ENCODE measurements around the gene CILP2.

Gene CILP2

DNA sequence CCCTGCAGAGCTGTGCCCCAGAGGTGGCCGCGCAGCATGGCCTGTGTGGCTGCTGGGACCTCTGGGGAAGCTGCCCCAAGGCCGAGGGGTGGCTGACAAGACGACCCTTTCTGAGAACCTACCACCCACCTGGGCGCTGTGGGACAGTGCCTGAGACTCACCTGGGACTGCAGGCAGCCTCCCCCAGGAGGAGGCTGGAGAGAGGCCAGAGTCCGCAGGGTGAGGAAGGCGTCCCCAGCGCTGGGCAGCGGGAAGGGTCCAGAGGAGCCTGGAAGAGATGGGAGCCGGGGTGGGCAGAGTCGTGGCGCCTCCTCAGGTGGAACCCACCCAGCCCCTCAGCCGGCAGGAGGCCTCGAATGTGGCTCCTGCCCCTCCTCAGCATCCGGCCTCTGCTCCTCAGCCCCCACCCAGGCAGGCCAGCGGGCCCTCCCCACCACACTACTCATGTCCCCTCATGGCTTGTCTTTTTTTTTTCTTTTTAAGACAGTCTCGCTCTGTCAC lies 25.3 kb downstream of the CILP2 start:
- DNase-seq (ENCODE audit: low read depth in 2 of 2): no peak

DNA sequence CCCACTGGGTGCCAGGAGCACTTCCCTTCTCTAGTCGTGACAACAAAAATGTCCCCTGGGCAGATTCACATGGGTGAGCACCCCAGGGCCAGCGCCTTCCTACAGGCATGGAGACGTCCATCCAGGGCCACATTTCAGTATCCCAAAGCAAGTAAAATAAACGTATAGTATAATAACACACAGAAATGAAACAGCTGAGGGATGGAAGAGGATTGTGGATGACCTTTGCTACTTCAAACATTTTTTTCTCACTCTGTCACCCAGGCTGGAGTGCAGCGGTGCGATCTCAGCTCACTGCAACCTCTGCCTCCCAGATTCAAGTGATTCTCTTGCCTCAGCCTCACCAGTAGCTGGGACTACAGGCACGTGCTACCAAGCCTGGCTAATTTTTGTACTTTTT lies 28.2 kb downstream of the CILP2 start:
- DNase-seq (ENCODE audit: low read depth in 2 of 2): no peak

DNA sequence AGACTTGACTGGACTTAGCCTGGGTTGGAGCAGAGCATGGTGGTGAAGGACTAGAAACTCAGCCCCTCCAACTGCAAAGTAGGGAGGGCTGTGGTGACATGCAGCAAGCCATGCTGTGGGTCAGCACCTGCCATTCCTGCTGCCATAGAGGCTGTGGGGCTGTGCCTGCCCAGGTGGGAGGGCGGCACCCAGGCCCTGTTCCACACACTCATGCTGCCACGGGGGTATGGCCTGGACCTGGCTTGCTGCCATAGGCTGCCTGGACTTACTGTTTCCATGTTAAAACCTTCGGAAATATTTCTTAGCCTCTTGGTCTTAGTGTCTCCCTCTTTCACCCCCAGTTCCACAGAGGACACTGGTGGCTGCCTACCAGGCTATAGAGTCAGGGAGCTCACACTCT lies 29.3 kb downstream of the CILP2 start:
- DNase-seq (ENCODE audit: low read depth in 2 of 2): no peak

DNA sequence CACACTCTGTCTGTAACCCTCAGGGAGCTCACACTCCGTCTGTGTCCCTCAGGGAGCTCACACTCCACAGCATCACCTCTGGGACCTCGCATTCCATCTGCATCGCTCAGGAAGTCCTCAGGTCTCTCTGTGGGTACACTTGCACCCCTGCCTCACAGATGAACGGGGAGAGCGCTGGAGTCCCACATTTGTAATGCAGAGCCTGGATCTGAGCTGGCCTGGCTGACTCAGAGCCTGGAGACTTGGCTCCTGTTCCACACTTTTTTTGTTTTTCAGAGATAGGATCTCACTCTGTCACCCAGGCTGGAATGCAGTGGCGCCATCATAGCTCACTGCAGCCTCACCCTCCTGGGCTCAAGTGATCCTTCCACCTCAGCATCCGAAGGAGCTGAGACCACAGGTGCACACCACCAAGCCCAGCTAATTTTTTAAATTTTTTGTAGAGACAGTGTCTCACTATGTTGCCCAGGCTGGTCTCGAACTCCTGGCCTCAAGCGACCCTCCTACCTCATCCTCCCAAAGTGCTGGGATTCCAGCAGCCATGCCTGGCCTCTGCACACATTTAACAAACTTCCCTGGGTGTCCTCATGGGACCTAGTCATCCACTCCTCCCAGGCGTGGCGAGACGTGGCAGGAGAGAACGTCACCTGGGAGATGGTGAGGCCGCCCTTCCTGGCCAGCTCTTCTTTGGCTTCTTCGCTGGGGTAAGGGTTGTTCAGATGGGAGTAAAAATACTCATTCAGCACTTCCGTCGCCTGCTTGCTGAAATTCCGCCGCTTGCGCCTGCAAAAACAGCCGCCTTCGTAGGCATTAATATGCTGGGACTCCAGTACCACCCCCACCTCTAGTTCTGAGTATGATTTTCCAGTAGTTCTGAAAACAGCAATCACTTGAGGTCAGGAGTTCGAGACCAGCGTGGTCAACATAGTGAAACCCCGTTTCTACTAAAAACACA lies 31.0 kb downstream of the CILP2 start:
- DNase-seq (ENCODE audit: low read depth in 2 of 2): no peak

DNA sequence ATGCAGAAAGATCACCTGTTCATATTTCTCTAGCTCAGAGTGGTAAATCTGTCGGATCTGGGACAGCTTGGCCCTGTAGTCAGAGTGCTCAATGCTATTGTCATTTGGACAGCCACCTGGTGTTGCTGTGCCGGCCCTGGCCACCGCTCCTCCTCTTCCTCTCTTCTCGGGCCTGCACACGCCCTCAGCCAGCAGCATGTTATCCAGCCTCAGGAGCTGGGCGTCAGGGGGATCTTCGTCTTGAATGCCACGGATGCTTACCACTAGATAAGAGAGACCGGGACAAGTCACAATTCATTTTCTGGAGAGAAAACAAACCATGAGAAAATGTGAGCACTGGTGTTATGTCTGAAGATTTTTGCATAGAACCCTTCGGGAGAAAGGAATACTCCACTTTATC lies 32.5 kb downstream of the CILP2 start:
- no peak for DNase-seq (ENCODE audit: low read depth in 2 of 2)

DNA sequence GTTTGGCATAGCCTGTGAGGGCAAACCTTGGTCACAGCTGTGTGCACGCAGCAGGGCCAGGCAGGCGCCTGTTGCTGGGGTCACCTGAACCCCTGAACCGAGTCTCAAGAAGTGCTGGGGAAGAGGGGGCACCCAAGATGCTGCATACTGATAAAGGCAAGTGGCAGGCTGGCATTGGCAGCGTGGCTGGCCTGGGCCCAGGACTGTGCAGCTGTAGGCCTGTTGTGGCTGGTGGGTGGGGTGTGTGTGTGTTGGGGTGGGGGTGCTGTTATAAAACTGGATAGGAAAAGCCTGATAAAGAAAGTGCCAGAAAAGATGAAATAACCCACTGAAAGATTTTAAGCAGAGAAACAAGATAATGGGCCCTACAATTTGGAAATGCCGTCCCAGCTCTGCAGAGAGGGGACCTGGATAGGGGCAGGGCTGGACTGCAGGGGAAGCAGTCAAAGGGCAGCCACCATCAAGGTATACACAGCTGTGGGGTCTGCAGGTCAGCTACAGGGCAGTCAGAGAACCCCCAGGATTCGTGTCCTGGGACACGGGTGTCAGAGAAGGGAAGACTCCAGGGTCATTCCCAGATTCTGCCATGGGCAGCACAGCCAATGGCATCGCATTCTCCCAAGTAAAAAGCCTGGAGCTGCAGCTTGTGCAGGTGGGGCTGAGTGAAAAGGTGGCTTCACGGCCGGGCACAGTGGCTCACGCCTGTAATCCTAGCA lies 33.2 kb downstream of the CILP2 start:
- DNase-seq (ENCODE audit: low read depth in 2 of 2): no peak

DNA sequence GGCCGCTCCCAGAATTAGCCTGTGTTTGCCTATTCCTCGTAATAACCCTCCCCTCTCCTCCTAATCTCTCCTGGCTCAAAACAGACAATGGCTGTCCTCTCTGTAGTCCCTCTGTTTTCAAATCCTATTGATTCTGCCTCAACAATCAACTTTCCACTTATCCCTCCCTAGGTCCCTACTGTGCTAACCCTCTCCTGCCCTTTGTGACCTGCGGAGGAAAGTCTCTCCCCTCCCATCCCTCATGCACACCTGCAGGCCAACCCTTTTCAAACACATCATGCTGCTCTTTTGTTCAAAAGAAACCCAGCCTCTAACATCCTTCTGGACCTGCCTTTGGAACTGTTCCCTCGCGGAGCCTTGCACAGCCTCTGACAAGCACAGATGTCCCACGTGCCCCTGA lies 37.3 kb downstream of the CILP2 start:
- DNase-seq (ENCODE audit: low read depth in 2 of 2): no peak

DNA sequence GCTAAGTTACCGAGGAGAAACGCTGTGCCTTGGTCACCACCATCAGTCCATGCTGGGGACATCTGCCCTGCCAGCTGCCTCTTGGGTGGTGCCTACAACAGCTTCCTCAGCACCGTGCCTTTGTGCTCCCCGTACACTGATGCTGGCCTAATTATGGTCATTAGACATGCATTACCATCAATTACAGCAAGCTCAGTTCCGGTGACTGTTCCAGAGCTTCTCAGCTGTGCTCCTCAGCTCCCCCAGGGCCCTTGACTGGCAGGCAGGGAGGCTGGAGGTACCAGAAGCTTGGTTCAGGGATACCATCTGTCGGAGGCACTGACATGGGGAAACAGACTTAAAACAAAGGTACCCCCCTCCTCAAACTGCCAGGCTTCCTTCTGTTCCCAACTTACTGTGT lies 40.2 kb downstream of the CILP2 start:
- no peak for DNase-seq (ENCODE audit: low read depth in 2 of 2)

DNA sequence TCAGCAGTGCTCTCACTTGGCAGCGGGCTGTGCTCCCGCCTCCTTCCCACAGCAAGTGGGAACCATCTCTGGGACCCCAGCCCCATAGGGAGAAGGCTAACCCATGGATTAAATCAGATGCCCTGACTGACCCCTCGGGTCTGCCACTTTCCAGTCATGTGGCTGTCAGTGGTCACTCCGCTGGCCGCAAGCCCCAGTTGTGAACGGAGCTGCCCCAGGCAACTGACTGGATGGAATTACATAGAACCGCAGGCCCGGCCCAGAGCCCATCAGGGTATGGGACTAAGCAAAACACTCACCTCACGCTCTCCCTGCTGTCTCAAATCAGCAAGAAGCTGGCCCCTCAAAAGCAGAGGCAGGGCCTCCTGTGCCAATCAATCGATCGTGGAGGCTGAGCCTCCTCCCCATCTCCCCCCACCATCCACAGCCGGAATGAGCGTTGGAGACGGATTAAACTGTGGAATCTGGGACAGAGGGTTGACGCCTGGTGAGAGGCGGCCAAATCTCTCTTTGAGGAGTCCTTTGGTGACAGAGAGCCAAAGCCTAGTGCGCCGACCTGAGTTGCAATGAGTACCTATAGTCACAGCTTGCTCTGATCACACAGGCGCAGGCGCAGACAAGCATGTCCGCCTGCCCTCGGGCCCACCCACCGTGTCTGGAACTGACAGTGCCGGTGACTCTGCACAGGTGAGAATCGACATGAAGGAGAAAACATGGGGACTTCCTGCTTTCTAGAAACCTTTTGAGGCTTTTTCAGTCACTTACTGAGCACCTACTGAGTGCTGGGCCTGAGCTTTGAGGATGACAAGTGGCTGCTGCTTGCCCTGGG lies 41.7 kb downstream of the CILP2 start:
- DNase-seq (ENCODE audit: low read depth in 2 of 2): no peak

DNA sequence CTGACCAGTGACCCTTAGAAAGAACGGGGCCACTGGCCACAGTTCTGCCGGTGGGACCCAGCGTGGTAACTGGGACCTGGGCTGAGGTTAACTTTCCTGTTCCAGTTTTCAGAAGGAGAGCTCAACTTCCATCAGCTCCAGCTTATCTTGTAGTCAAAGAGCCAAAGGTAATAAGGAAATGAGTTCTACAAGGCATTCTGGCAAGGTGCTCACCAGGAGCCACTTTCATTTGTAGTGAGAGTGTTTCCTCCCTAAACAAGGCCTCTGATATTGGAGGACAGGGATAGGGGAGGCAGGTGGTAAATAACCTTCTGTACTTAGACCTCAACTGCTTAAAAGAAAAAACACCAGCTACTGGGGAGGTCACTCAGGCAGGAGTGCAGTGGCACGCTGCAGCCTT lies 42.4 kb downstream of the CILP2 start:
- no peak for DNase-seq (ENCODE audit: low read depth in 2 of 2)

DNA sequence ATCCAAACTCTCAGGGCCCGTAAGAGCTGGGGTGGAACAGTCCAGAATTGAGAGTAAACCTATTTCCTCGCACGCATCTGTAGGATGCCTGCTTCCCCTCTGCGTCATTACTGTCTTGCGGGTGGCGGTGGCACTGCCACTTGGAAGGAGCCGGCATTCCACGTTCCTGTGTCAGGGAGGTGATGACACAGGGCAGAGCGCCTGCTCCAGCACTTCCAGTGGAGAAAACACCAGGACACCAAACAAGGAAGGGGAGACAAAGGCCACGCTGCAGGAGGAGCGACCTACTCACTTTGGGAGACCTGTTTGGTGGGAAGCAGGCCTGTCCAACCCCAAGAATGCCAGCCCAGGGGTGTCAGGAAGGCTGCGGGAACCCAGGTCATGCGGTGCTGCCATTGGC lies 43.3 kb downstream of the CILP2 start:
- DNase-seq (ENCODE audit: low read depth in 2 of 2): no peak

DNA sequence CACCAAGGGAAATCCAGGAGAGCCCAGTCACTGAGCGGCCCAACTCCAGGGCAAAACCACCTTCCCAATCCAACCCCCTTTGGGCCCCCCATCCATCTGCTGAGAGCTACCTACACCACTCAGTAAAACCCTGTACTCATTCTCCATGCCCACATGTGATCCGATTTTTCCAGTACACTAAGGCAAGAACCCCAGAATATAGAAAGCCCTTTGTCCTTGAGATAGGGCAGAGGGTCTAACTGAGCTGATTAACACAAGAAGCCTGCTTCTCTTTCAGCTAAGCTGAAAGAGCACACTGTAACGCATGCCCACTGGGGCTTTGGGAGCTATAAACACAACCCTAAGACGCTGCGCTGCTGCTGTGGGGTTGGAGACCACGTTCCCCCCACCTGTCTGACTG lies 44.4 kb downstream of the CILP2 start:
- DNase-seq (ENCODE audit: low read depth in 2 of 2): no peak

DNA sequence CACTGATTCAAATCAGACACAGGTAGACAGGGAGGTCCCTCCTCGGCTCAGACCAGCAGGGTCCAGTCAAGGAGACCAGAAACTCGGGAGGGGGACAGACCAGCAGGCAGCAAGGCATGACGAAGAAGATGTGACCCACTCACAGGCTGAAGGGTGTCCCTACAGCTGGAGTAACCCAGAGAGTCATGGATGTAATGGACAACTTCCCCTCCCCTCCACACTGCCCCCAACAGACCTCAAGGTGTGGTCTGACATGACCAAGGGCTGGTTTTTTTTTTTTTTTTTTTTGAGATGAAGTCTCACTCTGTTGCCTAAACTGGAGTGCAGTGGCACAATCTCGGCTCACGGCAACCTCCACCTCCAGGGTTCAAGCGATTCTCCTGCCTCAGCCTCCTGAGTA lies 46.3 kb downstream of the CILP2 start:
- DNase-seq (ENCODE audit: low read depth in 2 of 2): no peak

DNA sequence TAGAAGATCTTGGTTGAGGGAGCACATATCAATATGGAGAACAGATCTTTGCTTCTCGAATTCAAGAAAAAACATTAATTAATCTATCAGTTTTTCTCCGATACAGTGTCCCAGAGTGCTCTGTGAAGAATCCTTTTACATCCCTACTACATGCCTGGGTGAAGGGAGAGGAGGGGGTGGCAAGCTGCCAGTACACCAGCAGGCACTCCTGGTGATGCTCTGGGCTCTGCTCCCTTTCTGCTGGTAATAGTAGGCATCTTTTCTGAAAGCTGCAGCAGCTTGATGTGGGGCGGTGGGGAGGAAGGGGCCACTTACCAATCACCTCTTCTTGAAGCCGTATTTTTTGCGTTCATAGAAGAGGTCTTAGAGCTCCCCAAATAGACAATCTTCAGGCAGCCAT lies 49.7 kb downstream of the CILP2 start:
- no peak for DNase-seq (ENCODE audit: low read depth in 2 of 2)

DNA sequence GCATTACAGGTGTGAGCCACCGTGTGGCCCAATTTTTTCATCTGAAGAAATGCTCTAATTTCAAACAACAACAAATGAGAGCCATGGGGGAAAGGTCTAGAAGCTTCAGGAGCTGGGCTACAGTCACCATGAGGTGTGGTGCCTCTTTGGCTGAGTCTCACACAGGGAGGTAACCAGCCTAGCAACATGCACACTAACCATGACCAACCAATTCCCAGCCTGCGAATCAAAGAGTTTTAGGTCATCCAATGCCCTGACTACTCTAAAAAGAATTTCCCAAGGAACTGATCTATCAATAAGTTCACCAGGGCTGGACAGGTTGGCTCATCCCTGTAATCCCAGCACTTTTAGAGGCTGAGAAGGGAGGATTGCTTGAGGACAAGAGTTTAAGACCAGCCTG lies 50.5 kb downstream of the CILP2 start:
- no peak for DNase-seq (ENCODE audit: low read depth in 2 of 2)

DNA sequence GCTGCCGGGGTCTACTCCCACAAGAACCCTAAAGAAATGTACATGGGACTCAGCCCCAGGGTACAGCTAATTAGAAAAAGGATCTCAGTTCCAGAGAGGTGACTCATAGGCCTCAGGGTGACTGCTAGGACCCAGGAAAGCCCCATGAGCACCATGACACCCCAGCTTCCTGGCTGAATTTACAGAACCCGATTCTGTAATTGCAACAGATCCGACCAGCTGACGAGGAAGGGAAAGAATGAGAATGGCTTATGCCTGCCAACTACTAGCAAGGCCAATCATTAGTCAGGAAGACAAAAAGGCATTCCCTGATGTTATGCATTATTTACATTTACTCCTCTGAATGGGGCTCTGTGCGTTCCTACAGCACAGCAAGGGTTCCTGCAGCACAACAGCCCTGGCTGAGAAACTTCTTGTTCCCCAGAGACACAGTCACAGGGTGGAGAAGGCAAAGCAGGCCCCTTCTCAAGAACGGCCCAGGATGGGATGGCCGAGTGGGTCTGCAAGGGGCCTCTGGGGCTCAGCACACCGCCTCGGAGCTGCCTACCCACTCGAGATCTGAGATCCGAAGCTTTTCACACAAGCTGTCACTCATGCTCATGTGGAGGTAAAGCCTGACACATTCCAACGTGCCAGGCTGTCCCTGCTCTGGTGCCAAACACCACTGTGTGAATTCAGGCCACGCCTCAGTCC lies 53.2 kb downstream of the CILP2 start:
- peak; percentile 26 to 34 for DNase-seq (ENCODE audit: low read depth in 2 of 2)

DNA sequence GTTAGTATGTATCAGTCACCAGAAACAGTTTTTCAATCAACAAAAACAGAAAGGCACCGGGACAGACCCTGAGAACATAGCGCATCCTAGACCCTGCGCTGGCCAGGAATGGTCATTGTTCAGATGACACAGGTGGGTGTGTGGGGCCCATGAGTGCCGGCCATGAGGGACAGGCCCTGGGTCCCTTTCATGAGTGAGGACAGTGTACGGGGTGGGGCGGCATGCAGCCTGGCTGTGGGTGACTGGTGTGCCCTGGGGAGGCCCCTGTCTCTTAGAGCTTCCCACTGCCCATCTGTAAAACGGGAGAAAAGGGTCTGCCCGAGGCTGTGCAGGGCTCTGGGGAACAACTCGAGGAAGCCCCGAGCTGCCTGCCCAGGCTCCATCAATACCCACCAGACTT lies 54.6 kb downstream of the CILP2 start:
- DNase-seq (ENCODE audit: low read depth in 2 of 2): no peak

DNA sequence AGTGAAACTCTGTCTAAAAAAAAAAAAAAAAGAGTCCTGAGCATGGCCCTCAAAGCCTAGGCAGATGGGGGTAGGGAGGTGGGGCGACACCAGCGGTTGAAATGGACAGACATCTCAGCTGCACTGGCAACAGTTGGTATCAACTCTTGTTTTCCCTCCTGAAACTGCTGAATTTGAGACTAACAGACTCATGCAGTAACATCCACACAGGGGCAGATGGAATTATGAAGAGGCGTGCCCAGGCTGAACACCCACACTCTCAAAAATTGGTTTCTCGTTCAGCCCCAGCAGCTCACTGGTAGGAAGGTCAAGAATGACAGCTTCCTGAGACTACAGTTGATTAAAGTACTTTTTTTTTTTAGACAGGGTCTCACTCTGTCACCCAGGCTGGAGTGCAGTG lies 56.3 kb downstream of the CILP2 start:
- no peak for DNase-seq (ENCODE audit: low read depth in 2 of 2)

DNA sequence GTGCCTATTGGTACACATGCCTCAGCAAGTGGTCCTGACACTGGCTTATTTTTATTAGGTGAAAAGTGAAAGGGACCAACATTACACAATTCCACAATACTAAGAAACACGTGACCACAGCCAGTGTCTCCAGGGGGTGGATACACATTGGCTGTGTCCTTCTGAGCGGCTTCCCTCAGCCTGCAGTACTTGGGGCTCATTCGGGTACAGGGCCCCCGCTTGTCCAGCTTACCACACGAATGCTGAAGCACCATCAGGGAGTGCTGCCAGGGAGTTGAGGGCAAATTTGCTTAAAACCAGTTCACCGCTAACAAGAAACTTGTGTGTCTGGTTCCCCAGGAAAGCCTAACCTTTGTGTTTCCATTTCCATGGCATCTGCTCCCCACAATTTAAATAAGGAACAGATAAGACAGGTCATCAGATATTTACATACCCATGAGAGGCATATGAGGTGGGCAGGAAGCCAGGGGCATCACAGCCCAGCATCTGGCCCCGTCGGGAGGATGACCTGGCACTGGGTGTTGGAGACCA lies 57.2 kb downstream of the CILP2 start:
- no peak for DNase-seq (ENCODE audit: low read depth in 2 of 2)
